OCI-LY3 (cell line): Measurements from ENCODE around the gene LRIF1.
"Not testable (repeated sequence)": the region's sequence is repeated elsewhere in the genome, so short reads cannot be mapped to it uniquely, and the experiment has no call there.

Source experiments
- H2AFZ ChIP-seq: fragments of 200-600, 300-600 bp; shearing (Covaris generic); 2 replicates; pipeline ENCODE4 v1.6.0; 2014; ENCODE audit warnings: antibody characterized with exemption, low read depth, low read length
- H3K27ac ChIP-seq: fragments of 200-600, 300-600 bp; sonication (generic); 2 replicates; pipeline ENCODE4 v1.5.1; 2014; ENCODE audit warnings: mild to moderate bottlenecking, low read length, moderate library complexity, mixed read lengths
- H3K27me3 ChIP-seq: fragments of 200-600, 300-600 bp; sonication (generic); 2 replicates; pipeline ENCODE4 v1.6.1; 2014; ENCODE audit warnings: low read depth, low read length, mixed read lengths
- H3K36me3 ChIP-seq: fragments of 200-600, 300-600 bp; sonication (generic); replicated peaks from 2 replicates; pipeline ENCODE3; 2014; ENCODE audit warnings: low read depth, low read length, mixed read lengths
- H3K4me1 ChIP-seq: fragments of 300-600, 200-600 bp; sonication (generic); 2 replicates; pipeline ENCODE4 v1.6.1; 2014; ENCODE audit warnings: low read length, mixed read lengths
- H3K4me2 ChIP-seq: fragments of 200-600, 300-600 bp; sonication (generic); 2 replicates; pipeline ENCODE4 v1.6.1; 2014; ENCODE audit warnings: low read length, mixed read lengths
- H3K4me3 ChIP-seq: fragments of 300-600, 200-600 bp; sonication (generic); 2 replicates; pipeline ENCODE4 v1.5.1; 2014; ENCODE audit warnings: antibody characterized with exemption, mild to moderate bottlenecking, low read length, moderate library complexity
- H3K79me2 ChIP-seq: fragments of 300-600, 200-600 bp; shearing (Covaris generic); 2 replicates; pipeline ENCODE4 v1.6.1; 2014; ENCODE audit warnings: mild to moderate bottlenecking, low read length, mixed read lengths
- H3K9ac ChIP-seq: fragments of 300-600, 200-600 bp; shearing (Covaris generic); 2 replicates; pipeline ENCODE4 v1.6.0; 2014; ENCODE audit warnings: mild to moderate bottlenecking, low read length, moderate library complexity
- H3K9me3 ChIP-seq: fragments of 200-600, 300-600 bp; shearing (Covaris generic); 2 replicates; pipeline ENCODE4 v1.6.1; 2014; ENCODE audit warnings: low read length, mixed read lengths; ENCODE audit not compliant: insufficient read depth
- H4K20me1 ChIP-seq: fragments of 200-600, 300-600 bp; sonication (generic); 2 replicates; pipeline ENCODE4 v1.6.1; 2016; ENCODE audit warnings: low read length, mixed read lengths; ENCODE audit not compliant: insufficient read depth
- EZH2phosphoT487 ChIP-seq: fragments of 200-600 bp; shearing (Covaris generic); IDR thresholded peaks from 2 replicates; pipeline ENCODE4 v1.6.1; 2018; ENCODE audit warnings: antibody characterized with exemption, mixed run types, low read depth
- TF ChIP-seq, protein P1 (sequence below): fragments of 200-600, 300-600 bp; sonication (generic); IDR thresholded peaks from 2 replicates; pipeline ENCODE4 v1.5.1; 2014; ENCODE audit warnings: antibody characterized with exemption, low read length, low read depth

LRIF1 gene

GRCh38 chr1:110992329-110992728, 28.6 kb upstream of the LRIF1 start:
- H3K4me1 ChIP-seq, H3K27ac ChIP-seq, H3K79me2 ChIP-seq, H3K4me2 ChIP-seq, H3K4me3 ChIP-seq, H3K9me3 ChIP-seq, H3K27me3 ChIP-seq, H2AFZ ChIP-seq, H4K20me1 ChIP-seq, H3K36me3 ChIP-seq, H3K9ac ChIP-seq: not testable (repeated sequence)
- TF ChIP-seq, protein P1, sequence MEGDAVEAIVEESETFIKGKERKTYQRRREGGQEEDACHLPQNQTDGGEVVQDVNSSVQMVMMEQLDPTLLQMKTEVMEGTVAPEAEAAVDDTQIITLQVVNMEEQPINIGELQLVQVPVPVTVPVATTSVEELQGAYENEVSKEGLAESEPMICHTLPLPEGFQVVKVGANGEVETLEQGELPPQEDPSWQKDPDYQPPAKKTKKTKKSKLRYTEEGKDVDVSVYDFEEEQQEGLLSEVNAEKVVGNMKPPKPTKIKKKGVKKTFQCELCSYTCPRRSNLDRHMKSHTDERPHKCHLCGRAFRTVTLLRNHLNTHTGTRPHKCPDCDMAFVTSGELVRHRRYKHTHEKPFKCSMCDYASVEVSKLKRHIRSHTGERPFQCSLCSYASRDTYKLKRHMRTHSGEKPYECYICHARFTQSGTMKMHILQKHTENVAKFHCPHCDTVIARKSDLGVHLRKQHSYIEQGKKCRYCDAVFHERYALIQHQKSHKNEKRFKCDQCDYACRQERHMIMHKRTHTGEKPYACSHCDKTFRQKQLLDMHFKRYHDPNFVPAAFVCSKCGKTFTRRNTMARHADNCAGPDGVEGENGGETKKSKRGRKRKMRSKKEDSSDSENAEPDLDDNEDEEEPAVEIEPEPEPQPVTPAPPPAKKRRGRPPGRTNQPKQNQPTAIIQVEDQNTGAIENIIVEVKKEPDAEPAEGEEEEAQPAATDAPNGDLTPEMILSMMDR: peak; percentile 40

GRCh38 chr1:110991295-110991694, 27.6 kb upstream of the LRIF1 start:
- not testable (repeated sequence) for H4K20me1 ChIP-seq, H3K4me2 ChIP-seq, H3K4me1 ChIP-seq, H3K27ac ChIP-seq, H3K9ac ChIP-seq, H3K9me3 ChIP-seq, H3K79me2 ChIP-seq, H3K27me3 ChIP-seq, H3K36me3 ChIP-seq, H2AFZ ChIP-seq, H3K4me3 ChIP-seq

GRCh38 chr1:110990541-110990940, 26.8 kb upstream of the LRIF1 start:
- H3K79me2 ChIP-seq: no peaks in the 10 kb centered on the region
- H3K4me1 ChIP-seq: no peaks in the 10 kb centered on the region
- no peaks in the 10 kb centered on the region for H3K27me3 ChIP-seq
- no peaks in the 10 kb centered on the region for H4K20me1 ChIP-seq
- no peak overlapping the region for H2AFZ ChIP-seq
- no peaks in the 10 kb centered on the region for H3K9me3 ChIP-seq
- no peak overlapping the region for H3K4me2 ChIP-seq
- no peak for TF ChIP-seq EZH2phosphoT487
- no peak overlapping the region for H3K27ac ChIP-seq
- no peak overlapping the region for H3K4me3 ChIP-seq
- no peak overlapping the region for H3K9ac ChIP-seq
- no peaks in the 10 kb centered on the region for H3K36me3 ChIP-seq

DNA sequence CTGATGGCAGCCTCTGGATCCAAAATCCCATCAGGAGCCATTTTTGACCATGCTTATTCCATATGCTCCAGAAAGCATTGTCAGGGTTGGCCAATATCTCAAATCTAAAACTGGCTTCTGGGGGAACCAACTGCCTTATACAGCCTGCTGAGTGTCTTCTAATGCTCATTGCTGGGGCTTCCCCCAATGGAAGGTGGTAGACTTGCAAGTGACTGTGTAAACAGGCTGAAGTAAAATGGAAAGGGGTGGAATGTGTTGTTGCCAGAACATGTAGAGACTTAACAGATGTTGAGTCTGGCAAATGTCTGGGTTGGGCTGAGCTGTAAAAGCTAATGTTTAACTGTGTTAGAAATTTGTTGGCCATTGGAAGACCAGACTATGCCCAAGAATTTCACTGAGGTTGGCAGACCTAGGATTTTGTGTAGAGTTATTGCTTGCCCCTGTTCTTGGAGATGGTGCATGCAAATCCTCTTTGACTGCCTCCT, 22.7 kb upstream of the LRIF1 start:
- Histone ChIP-seq H3K27me3 (no peaks in the 10 kb centered on the region), H3K79me2 (no peaks in the 10 kb centered on the region), H3K27ac (no peak overlapping the region), H3K4me3 (no peak overlapping the region), H2AFZ (no peak overlapping the region), H3K4me1 (no peaks in the 10 kb centered on the region), H4K20me1 (no peaks in the 10 kb centered on the region), H3K9me3 (no peaks in the 10 kb centered on the region), H3K9ac (no peak overlapping the region), H3K36me3 (no peaks in the 10 kb centered on the region), H3K4me2 (no peak overlapping the region)
- TF ChIP-seq EZH2phosphoT487: no peak
- TF ChIP-seq, protein P1: no peak

GRCh38 chr1:110982320-110982719, 18.6 kb upstream of the LRIF1 start:
- H3K4me2 ChIP-seq: no peak overlapping the region
- no peaks in the 10 kb centered on the region for H3K27me3 ChIP-seq
- no peaks in the 10 kb centered on the region for H3K79me2 ChIP-seq
- H3K36me3 ChIP-seq: no peaks in the 10 kb centered on the region
- no peaks in the 10 kb centered on the region for H3K9me3 ChIP-seq
- no peak overlapping the region for H3K9ac ChIP-seq
- no peak overlapping the region for H3K4me3 ChIP-seq
- no peak for TF ChIP-seq EZH2phosphoT487
- TF ChIP-seq, protein P1: no peak
- no peaks in the 10 kb centered on the region for H4K20me1 ChIP-seq
- no peak overlapping the region for H3K27ac ChIP-seq
- H2AFZ ChIP-seq: no peak overlapping the region
- H3K4me1 ChIP-seq: no peaks in the 10 kb centered on the region
